Bronchial epithelial cell (primary cell): ENCODE results near the gene BCOR. TPM values are rescaled to one million over a fixed set of nuclear protein-coding genes. Genes with fewer than 3 reads are reported as not detected.
A peak's percentile ranks its signal among the peaks of the same experiment; 100 is the strongest.

Source experiments
- DNase-seq: peaks from one replicate; pipeline ENCODE4 v3.0.0-alpha.2; 2010; ENCODE audit warnings: low read depth
- FAIRE-seq: peaks from 2 replicates; lab custom pipeline; 2011; peaks lifted over from hg19 to GRCh38; lab: Jason Lieb, UNC
- H3K27me3 ChIP-seq: 2 replicates; pipeline ENCODE4 v1.5.1; 2011; ENCODE audit warnings: low read length; ENCODE audit not compliant: control insufficient read depth, insufficient read depth
- H3K36me3 ChIP-seq: 2 replicates; pipeline ENCODE4 v1.5.1; 2011; ENCODE audit warnings: low read length; ENCODE audit not compliant: control insufficient read depth, insufficient read depth
- H3K4me3 ChIP-seq: 2 replicates; pipeline ENCODE4 v1.5.1; 2011; ENCODE audit warnings: mild to moderate bottlenecking, low read depth, low read length, control low read depth
- total RNA-seq: library from RNA; depleted of rRNA; stranded (reverse); fragments of >200 nt; gene quantifications from 2 replicates; pipeline ENCODE4 v1.2.1, GENCODE V29; 2014
- TF ChIP-seq, protein P1 (sequence below): IDR thresholded peaks from 2 replicates; pipeline ENCODE4 v1.5.1; 2011; ENCODE audit warnings: mild to moderate bottlenecking, moderate library complexity, low read length, control low read depth, inconsistent platforms; ENCODE audit not compliant: insufficient read depth, severe bottlenecking

The BCOR gene
- total RNA-seq, 1 donor from 2014 or later = 6.1 TPM

GRCh38 chrX:40057405-40057804 is 40.4 kb downstream of the BCOR start:
- peaks cover 12% of the 10 kb centered on the region for H3K36me3 ChIP-seq
- DNase-seq (no peak), FAIRE-seq (no peak)
- TF ChIP-seq, protein P1, sequence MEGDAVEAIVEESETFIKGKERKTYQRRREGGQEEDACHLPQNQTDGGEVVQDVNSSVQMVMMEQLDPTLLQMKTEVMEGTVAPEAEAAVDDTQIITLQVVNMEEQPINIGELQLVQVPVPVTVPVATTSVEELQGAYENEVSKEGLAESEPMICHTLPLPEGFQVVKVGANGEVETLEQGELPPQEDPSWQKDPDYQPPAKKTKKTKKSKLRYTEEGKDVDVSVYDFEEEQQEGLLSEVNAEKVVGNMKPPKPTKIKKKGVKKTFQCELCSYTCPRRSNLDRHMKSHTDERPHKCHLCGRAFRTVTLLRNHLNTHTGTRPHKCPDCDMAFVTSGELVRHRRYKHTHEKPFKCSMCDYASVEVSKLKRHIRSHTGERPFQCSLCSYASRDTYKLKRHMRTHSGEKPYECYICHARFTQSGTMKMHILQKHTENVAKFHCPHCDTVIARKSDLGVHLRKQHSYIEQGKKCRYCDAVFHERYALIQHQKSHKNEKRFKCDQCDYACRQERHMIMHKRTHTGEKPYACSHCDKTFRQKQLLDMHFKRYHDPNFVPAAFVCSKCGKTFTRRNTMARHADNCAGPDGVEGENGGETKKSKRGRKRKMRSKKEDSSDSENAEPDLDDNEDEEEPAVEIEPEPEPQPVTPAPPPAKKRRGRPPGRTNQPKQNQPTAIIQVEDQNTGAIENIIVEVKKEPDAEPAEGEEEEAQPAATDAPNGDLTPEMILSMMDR = no peak
- H3K27me3 ChIP-seq = no peaks in the 10 kb centered on the region
- no peak overlapping the region for H3K4me3 ChIP-seq

DNA sequence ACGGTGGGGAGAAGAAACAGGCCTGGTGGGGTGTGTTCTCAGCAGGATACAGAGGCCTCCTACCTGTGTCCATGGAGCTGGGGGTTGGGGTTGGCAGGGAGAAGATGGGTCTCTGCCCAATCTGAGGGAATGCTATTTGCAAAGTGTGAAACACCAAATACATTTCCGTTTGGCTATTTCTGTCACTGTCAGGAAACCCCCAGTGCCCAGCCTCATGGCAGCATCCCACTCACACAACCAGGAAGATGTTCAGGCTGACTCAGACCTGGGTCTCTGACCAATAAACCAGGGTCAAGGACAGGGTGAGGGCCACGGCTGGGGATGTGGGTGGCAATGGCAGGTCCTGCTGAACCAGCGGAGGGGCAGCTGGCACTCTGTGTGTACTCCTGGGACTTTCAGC is 41.3 kb downstream of the BCOR start:
- no peak overlapping the region for H3K4me3 ChIP-seq
- H3K27me3 ChIP-seq = no peaks in the 10 kb centered on the region
- no peak for DNase-seq
- TF ChIP-seq, protein P1 = no peak
- FAIRE-seq = no peak
- H3K36me3 ChIP-seq = peaks cover 12% of the 10 kb centered on the region

DNA sequence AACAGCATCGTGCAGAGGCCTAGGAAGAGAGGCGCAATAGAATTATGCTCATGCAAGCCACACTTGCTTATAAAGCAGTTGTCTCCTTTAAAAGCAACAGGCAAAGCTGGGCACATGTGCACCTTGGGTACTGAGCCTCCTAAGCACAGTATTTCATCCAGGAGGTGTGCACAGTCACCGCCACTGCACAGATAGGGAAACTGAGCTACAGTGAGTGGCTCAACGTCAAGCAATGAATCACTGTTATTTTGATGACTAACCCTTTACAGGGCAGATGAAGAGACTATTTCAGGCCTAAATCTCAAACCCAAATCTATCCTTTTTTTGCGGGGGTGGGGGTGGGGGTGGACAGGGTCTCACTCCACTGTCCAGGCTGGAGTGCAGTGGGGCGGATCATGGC is 42.3 kb downstream of the BCOR start:
- Histone ChIP-seq H3K36me3 (peaks cover 11% of the 10 kb centered on the region), H3K4me3 (no peak overlapping the region), H3K27me3 (no peaks in the 10 kb centered on the region)
- TF ChIP-seq, protein P1 = no peak
- peak; percentile 47 for DNase-seq
- no peak for FAIRE-seq

GRCh38 chrX:40054793-40055192 is 43.0 kb downstream of the BCOR start:
- Histone ChIP-seq H3K4me3 (no peak overlapping the region), H3K27me3 (no peaks in the 10 kb centered on the region), H3K36me3 (peaks cover 11% of the 10 kb centered on the region)
- TF ChIP-seq, protein P1 = no peak
- DNase-seq = peak; percentile 28
- FAIRE-seq = no peak

- TF ChIP-seq, protein P1 = no peak
- no peaks in the 10 kb centered on the region for H3K27me3 ChIP-seq
- H3K36me3 ChIP-seq = peaks cover 9% of the 10 kb centered on the region
- DNase-seq = no peak
- no peak overlapping the region for H3K4me3 ChIP-seq
- no peak for FAIRE-seq
Measured at GRCh38 chrX:40050532-40050931, 47.2 kb downstream of the BCOR start.

GRCh38 chrX:40049084-40049641 is 48.6 kb downstream of the BCOR start:
- Histone ChIP-seq H3K4me3 (no peak overlapping the region), H3K27me3 (no peaks in the 10 kb centered on the region), H3K36me3 (peaks cover 6% of the 10 kb centered on the region)
- DNase-seq (no peak), FAIRE-seq (peak; percentile 32)
- TF ChIP-seq, protein P1 = no peak
